PFSK-1 (cell line): ENCODE results near the gene CLINT1.

Experiments
- FOXP2 ChIP-seq: optimal IDR thresholded peaks from 2 replicates; pipeline ENCODE3; 2011; ENCODE audit warnings: borderline replicate concordance, control low read depth, inconsistent platforms; ENCODE audit not compliant: insufficient read depth; ENCODE audit errors: extremely low read length, extremely low read depth
- POLR2AphosphoS5 ChIP-seq: IDR thresholded peaks from 2 replicates; pipeline ENCODE4 v1.6.1; 2012; ENCODE audit warnings: low read depth, mild to moderate bottlenecking, control low read depth, low read length, moderate library complexity
- SIN3A ChIP-seq: IDR thresholded peaks from 2 replicates; pipeline ENCODE4 v1.6.1; 2012; ENCODE audit warnings: mild to moderate bottlenecking, low read length, moderate library complexity, borderline replicate concordance; ENCODE audit not compliant: insufficient read depth
- TAF1 ChIP-seq: IDR thresholded peaks from 2 replicates; pipeline ENCODE4 v1.6.1; 2012; ENCODE audit warnings: low read length, control low read depth, borderline replicate concordance; ENCODE audit not compliant: insufficient read depth
- TF ChIP-seq, protein P1 (sequence below), 2 experiments: IDR thresholded peaks; 2 replicates each; pipeline versions ENCODE4 v1.6.1 to v1.8.0; 2011 to 2012; ENCODE audit warnings: low read depth in 2 of 2, low read length in 2 of 2, control low read depth in 1 of 2, inconsistent platforms in 1 of 2, mild to moderate bottlenecking in 1 of 2, moderate library complexity in 1 of 2; ENCODE audit not compliant: insufficient read depth in 1 of 2

Gene CLINT1

DNA sequence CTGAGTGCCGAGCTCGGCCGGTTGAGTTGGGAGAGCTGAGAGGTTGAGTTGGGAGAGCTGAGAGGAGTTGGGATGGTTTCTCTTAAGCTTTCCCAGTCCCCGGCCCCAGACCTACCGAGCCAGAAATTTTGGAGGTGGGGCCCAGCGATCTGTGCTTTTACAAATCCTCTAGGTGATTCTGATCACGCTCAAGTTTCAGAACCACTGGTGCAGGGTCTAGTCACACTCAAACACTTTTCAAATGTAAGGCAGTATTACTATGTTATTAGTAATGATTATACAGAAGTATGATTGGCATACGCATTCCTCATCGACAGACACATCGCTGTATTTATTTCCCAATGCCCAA lies 256 bp upstream of the CLINT1 start:
- TF ChIP-seq TAF1 (no peak), FOXP2 (no peak), POLR2AphosphoS5 (no peak), SIN3A (no peak)
- TF ChIP-seq, protein P1, sequence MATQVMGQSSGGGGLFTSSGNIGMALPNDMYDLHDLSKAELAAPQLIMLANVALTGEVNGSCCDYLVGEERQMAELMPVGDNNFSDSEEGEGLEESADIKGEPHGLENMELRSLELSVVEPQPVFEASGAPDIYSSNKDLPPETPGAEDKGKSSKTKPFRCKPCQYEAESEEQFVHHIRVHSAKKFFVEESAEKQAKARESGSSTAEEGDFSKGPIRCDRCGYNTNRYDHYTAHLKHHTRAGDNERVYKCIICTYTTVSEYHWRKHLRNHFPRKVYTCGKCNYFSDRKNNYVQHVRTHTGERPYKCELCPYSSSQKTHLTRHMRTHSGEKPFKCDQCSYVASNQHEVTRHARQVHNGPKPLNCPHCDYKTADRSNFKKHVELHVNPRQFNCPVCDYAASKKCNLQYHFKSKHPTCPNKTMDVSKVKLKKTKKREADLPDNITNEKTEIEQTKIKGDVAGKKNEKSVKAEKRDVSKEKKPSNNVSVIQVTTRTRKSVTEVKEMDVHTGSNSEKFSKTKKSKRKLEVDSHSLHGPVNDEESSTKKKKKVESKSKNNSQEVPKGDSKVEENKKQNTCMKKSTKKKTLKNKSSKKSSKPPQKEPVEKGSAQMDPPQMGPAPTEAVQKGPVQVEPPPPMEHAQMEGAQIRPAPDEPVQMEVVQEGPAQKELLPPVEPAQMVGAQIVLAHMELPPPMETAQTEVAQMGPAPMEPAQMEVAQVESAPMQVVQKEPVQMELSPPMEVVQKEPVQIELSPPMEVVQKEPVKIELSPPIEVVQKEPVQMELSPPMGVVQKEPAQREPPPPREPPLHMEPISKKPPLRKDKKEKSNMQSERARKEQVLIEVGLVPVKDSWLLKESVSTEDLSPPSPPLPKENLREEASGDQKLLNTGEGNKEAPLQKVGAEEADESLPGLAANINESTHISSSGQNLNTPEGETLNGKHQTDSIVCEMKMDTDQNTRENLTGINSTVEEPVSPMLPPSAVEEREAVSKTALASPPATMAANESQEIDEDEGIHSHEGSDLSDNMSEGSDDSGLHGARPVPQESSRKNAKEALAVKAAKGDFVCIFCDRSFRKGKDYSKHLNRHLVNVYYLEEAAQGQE (IDR thresholded peaks at IDR 0.05; ENCODE audit: insufficient read depth in 1 of 2, low read depth in 2 of 2, low read length in 2 of 2): no peak

DNA sequence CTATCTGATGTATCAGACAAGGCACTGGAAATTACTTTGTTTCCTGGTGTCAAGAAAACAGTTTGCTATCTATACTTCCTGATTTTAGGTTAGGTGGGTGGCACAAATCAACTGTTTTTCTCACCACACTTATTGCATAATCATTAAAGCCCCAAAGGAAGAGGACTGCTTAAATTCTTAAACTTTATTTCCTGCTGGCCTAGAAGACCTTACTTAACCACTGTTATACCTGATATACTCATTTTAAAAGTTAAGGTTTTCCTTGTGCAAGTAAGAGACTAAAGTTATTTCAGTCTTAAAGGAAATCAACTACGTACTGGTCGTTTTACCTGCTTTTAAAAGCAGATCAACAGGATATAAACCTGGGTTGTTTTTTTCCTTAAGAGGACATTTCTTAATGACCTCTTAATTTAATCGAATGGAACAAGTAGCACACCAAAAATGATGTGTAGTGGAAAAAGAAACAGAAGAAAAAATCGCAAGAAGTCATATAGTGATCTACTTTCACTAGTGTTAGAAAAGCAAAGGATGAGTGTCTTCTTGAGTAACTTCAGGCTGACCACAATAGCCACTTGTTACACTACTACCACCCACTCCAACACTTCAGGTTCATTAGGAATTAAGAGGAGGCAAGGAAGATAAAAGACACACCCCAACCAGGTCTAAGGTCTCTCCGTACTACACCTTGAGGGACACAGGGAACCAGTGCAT lies 974 bp downstream of the CLINT1 start:
- TF ChIP-seq, protein P1 (IDR thresholded peaks at IDR 0.05; ENCODE audit: insufficient read depth in 1 of 2, low read depth in 2 of 2, low read length in 2 of 2): no peak
- no peak for TF ChIP-seq FOXP2
- no peak for TF ChIP-seq POLR2AphosphoS5
- no peak for TF ChIP-seq TAF1
- no peak for TF ChIP-seq SIN3A

DNA sequence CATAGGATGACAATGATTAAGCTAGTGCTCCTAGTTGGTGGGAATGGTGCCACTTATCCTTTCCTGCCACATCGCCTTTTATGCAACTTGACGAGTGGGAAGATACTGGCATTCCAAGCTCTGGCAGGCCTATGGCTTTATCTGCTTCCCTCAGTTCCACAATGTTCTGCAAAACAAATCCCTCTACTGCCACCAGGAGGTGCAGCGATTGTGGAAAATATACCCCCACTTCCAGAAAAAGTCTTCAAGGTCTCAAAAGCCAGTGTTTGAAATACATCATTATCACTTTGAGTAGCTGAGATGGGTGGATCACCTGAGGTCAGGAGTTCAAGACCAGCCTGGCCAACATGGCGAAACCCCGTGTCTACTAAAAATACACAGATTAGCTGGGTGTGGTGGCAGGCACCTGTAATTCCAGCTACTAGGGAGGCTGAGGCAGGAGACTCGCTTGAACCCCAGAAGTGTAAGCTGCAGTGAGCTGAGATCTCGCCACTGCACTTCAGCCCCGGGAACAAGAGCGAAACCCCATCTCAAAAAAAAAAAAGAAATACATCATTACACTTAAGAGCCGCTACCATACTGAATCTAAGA lies 3.4 kb downstream of the CLINT1 start:
- TF ChIP-seq SIN3A (no peak), FOXP2 (no peak), POLR2AphosphoS5 (no peak), TAF1 (no peak)
- TF ChIP-seq, protein P1 (IDR thresholded peaks at IDR 0.05; ENCODE audit: insufficient read depth in 1 of 2, low read depth in 2 of 2, low read length in 2 of 2): no peak

DNA sequence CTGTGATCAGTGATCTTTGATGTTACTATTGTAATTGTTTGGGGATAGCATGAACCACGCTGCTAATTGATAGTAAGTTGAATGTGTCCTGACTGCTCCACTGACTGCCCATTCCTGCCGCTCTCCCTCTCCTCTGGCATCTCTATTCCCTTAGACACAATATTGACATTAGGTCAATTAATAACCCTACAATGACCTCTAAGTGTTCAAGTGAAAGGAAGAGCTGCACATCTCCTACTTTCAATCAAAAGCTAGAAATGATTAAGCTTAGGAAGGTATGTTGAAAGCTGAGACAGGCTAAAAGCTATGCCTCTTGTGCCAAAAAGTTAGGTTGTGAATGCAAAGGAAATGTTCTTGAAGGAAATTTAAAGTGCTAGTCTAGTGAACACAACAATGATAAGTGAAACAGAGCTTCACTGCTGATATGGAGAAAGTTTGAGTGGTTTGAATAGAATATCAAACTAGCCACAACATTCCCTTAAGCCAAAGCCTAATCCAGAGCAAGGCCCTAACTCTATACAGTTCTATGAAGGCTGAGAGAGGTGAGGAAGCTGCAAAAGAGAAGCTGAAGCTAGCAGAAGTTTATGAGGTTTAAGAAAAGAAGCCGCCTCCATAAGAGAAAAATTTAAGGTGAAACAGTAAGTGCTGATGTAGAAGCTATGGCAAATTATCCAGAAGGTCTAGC lies 12.9 kb downstream of the CLINT1 start:
- no peak for TF ChIP-seq POLR2AphosphoS5
- TF ChIP-seq, protein P1 (IDR thresholded peaks at IDR 0.05; ENCODE audit: insufficient read depth in 1 of 2, low read depth in 2 of 2, low read length in 2 of 2): no peak
- TF ChIP-seq FOXP2: no peak
- no peak for TF ChIP-seq TAF1
- TF ChIP-seq SIN3A: no peak
